GM12891 (cell line): ENCODE measurements around the gene SLC41A2.

ENCODE experiments used
- POLR2A ChIP-seq: IDR thresholded peaks from 2 replicates; pipeline ENCODE4 v1.6.1; 2011; ENCODE audit warnings: low read depth, low read length, control low read depth
- POLR2AphosphoS5 ChIP-seq: IDR thresholded peaks from 2 replicates; pipeline ENCODE4 v1.6.1; 2011; ENCODE audit warnings: low read depth, low read length, control low read depth
- POU2F2 ChIP-seq: IDR thresholded peaks from 2 replicates; pipeline ENCODE4 v1.6.1; 2011; ENCODE audit warnings: low read depth, mild to moderate bottlenecking, control low read depth, low read length, moderate library complexity
- SPI1 ChIP-seq: IDR thresholded peaks from 2 replicates; pipeline ENCODE4 v1.6.1; 2011; ENCODE audit warnings: low read depth, low read length, control low read depth
- TAF1 ChIP-seq: IDR thresholded peaks from 2 replicates; pipeline ENCODE4 v1.6.1; 2011; ENCODE audit warnings: low read depth, low read length, control low read depth

DNA sequence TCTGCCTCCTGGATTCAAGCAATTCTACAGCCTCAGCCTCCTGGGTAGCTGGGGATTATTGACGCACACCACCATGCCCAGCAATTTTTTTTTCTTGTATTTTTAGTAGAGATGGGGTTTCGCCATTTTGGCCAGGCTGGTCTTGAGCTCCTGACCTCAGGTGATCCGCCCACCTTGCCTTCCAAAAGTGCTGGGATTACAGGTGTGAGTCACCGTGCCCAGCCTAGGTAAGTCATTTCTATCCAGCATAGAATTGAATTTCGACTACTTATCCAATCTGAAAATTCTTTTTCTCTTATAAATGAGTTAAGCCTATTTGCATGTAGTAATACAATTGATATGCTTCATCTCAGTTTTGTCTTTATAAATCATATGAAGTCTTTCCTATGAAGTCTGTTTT lies 15.2 kb upstream of the SLC41A2 start:
- TF ChIP-seq POLR2A = no peak
- no peak for TF ChIP-seq SPI1
- no peak for TF ChIP-seq POU2F2
- TF ChIP-seq POLR2AphosphoS5 = no peak
- TF ChIP-seq TAF1 = no peak
